Umbilical cord (tissue), 2 donors: Measurements from ENCODE around the gene FGF19. TPM values are rescaled to one million over a fixed set of nuclear protein-coding genes. Genes with fewer than 3 reads are reported as not detected.
"Not testable (repeated sequence)": the region's sequence is repeated elsewhere in the genome, so short reads cannot be mapped to it uniquely, and the experiment has no call there.

Experiments used
- DNase-seq: peaks from one replicate; pipeline ENCODE4 v3.0.0-alpha.2; 2015; ENCODE audit warnings: low spot score
- total RNA-seq: library from RNA; depleted of rRNA; stranded (reverse); fragments of >200 nt; gene quantifications from one replicate; pipeline ENCODE4 v1.2.3, GENCODE V29; 2014; ENCODE audit warnings: low replicate concordance; ENCODE audit not compliant: insufficient read depth

Gene FGF19
- total RNA-seq, 1 donor from 2014 or later, result 1.4 TPM

- no peak for DNase-seq
These were observed 6.9 kb downstream of the FGF19 start for GRCh38 chr11:69696749-69697468.

GRCh38 chr11:69695995-69696394, 7.8 kb downstream of the FGF19 start:
- not testable (repeated sequence) for DNase-seq

GRCh38 chr11:69695581-69695980, 8.2 kb downstream of the FGF19 start:
- no peak for DNase-seq

GRCh38 chr11:69694781-69695180, 9.0 kb downstream of the FGF19 start:
- DNase-seq, result no peak

- no peak for DNase-seq
These were observed 11.4 kb downstream of the FGF19 start for GRCh38 chr11:69692422-69692821.

- DNase-seq, result no peak
These were observed 12.4 kb downstream of the FGF19 start for GRCh38 chr11:69691463-69691862.

GRCh38 chr11:69689484-69690319, 14.1 kb downstream of the FGF19 start:
- DNase-seq, result no peak

- not testable (repeated sequence) for DNase-seq
These were observed 15.7 kb downstream of the FGF19 start for GRCh38 chr11:69687969-69688771.

GRCh38 chr11:69686856-69687255, 17.0 kb downstream of the FGF19 start:
- no peak for DNase-seq

GRCh38 chr11:69686452-69686851, 17.4 kb downstream of the FGF19 start:
- no peak for DNase-seq

GRCh38 chr11:69685348-69685747, 18.5 kb downstream of the FGF19 start:
- no peak for DNase-seq

GRCh38 chr11:69684651-69685050, 19.2 kb downstream of the FGF19 start:
- DNase-seq, result no peak

GRCh38 chr11:69683764-69684333, 20.0 kb downstream of the FGF19 start:
- DNase-seq, result no peak

- DNase-seq, result no peak
These were observed 21.0 kb downstream of the FGF19 start for GRCh38 chr11:69682681-69683326.

GRCh38 chr11:69682221-69682620, 21.6 kb downstream of the FGF19 start:
- no peak for DNase-seq

- no peak for DNase-seq
These were observed 23.1 kb downstream of the FGF19 start for GRCh38 chr11:69680688-69681087.

GRCh38 chr11:69677749-69678148, 26.1 kb downstream of the FGF19 start:
- DNase-seq, result no peak

GRCh38 chr11:69674886-69675714, 28.7 kb downstream of the FGF19 start, which contains the start of gene LTO1:
Gene LTO1, minus strand, starts transcription at chr11:69675353. Its CDS starts 114 bp downstream, at chr11:69675239.
- DNase-seq, result peak; percentile 97

- peak; percentile 69 for DNase-seq
These were observed 29.4 kb downstream of the FGF19 start for GRCh38 chr11:69674267-69674885.
